ENCODE results near the gene GVQW3.

The GVQW3 gene

DNA sequence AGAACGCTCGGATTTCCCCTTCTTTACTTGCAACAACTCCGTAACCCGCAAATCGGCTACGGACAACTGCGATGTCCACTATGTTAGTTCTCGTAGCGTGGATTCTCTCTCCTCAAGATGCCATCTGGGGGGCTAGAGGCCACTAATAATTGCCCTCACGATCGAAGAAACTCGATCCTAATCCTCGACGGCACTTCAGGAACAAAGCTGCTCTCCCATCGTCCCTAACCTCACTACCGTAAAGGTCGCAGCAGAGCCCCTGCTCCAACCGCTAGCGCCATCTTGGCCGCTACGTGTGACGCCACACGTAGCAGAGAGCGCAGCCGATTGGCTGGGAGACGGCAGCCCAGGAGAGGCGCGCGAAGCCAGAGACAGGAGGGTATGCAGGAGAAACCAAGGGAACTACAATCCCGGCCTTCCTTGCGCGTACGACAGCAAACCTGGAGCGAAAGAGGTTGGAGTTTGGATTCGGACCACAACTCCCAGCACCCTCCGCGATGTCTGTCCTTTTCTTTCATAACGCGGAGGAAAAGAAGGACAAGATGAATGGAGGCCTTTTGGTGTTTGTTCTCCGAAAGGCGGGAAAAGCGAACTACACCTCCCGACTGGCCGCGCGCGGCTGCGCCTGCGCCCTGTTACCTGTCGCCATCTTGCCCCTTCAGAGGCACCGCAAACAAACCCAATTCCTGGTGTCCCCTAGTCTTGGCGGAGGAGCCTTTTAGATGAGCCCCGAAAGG, 63.4 kb downstream of the GVQW3 start, which contains the start of gene EMSY:
Gene EMSY, plus strand, starts transcription at position 635 of the 737 bp plus-strand sequence. CDS start 1,921 bp downstream, outside the sequence.
- in situ Hi-C loops (cut with HindIII; ENCODE audit: low sequenced_read_pairs): no loop called here

DNA sequence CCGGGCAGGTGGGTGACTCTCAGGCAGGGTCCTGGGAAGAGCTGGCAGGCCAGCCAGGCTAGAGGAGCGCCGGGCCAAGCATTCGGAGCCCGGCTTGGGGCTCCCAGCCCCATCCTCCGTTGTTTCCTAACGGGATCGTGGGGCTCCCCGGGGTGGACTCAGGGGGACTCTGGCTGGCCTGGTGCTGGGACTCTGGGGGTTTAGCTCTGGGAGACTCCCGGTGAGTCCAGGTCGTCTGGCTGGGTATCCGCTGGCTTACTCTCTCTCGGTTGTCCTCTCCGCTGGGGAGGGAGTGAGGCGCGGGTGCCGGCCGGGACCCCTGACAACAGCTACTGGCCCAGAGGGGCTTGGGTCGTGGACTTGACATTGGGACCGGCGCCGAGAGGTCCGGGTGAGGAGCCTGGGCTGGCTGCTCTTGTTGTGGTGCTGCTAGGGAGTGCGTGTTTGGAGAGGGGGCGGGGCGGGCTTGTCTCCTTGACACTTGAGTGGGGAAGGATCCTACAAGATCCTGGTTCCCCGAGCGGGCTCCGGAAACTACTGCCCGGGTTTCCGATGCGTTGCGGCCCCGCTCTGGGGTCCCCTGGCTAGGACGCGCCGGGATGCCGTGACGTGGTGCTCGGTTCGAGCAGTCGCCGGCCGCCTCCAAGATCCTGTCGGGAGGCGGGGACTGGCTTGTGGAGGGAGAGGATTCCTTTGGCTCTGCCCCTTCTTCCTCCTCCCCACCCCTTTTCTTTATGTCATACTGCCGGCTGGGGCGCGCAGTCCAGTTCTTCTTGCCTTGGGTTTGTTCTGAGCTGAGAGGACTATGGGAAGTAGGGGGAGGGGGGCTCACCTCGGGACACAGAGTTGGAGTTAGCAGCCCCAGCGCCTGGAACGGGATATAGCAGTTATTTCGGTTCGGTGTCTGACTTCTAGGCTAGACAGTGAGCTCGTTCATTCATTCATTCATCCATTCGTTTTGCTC, 64.3 kb downstream of the GVQW3 start:
- in situ Hi-C loops (cut with HindIII; ENCODE audit: low sequenced_read_pairs): no loop called here

DNA sequence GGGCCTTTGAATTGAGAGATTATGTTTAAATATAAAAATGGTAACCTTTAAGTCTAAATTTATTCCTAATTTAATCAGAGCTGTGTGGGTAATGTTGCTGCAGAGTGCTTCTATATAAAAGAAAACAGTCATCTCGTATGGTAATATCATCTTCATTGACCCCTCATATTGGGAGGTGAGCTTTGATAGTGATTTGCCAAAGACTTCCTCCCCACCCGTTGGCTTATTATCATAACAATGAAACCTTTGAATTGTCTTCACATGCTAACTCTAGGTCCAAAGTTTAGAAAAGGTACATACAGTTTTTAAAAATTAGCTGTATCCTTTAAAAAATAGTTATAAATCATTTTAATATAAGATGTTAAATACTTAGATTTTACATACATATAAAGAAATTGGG, 67.4 kb downstream of the GVQW3 start:
- in situ Hi-C loops (cut with HindIII; ENCODE audit: low sequenced_read_pairs): no loop called here

DNA sequence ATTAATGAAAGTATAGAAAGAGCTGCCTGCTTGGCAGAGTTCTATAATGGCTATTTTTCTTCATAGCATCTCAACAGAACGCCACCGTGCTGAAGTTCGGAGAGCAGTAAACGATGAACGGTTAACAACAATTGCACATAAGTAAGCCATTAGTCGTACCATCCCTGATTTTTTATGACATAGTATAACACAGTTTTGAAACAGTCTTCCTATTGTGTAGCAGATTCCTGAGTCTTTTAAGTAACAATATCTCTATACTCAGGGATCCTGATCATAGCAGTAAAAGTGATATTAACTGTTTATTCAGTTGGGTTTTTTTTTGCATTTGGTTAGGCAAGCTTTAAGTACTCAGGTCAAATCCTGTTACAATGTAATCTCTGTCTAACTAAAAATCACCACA, 72.1 kb downstream of the GVQW3 start:
- in situ Hi-C loops (cut with HindIII; ENCODE audit: low sequenced_read_pairs): no loop called here

DNA sequence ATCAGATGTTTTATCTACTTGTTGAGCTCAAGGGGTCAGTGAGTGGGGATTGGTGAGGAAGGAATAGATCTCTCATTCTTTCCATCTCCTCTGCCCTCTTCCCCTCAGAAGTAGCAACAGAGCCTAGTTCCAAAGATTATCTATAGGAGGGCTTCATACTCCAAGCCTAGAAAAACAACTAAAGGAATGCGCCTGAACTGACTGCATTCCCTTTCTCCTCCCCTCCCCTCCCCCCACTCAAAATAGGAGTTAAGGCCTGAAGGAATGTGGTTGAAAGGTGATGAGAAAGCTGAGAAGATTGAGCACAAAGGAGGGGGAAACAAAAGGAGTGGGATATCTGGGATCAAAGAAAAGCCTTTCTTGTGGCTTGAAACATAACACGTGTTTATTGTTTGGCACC, 74.2 kb downstream of the GVQW3 start:
- in situ Hi-C loops (cut with HindIII; ENCODE audit: low sequenced_read_pairs): no loop called here

DNA sequence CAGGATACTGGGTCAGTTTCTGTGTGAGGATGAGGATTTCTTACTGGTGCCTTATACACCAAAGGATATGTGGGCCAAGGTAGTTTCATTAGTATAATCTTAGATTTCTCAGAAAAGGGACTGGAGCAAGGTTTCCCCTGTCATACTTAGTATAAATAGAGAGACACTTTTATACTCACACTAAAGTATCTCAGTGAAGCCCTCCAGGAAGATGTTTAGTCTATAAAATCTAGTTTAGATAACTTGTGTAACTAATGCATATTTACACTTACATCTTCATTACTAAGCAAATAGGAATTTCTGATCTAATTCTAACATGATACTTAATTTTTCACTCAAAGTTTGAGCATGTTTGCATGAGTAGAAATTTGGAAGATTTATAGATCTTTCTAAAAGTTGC, 74.8 kb downstream of the GVQW3 start:
- in situ Hi-C loops (cut with HindIII; ENCODE audit: low sequenced_read_pairs): no loop called here

DNA sequence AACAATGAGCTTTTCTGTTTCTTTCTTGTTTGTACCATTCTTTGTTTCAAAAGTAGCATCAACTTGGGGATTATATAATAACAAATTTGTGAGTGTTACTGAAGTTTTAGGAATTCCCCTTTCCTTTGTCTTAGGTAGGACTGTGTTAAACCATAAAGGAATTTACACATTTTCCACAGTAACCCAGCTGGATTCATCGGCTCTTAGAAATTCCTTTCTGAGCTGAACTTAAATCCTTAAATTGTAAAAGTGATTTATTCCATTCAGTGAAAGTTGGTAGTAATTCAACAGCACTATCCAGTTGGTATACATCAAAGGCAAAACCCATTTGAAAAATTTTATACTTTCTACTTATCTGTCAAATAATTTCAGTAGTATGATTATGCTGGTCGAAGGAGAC, 75.4 kb downstream of the GVQW3 start:
- in situ Hi-C loops (cut with HindIII; ENCODE audit: low sequenced_read_pairs): no loop called here

Measured in DLD1 (cell line).